DMS79 (cell line): Measurements from ENCODE around the gene HLA-E.
"Not testable (repeated sequence)": the region's sequence is repeated elsewhere in the genome, so short reads cannot be mapped to it uniquely, and the experiment has no call there.

Experiments
- DNase-seq: peaks from one replicate; lab custom pipeline; 2025; lab: John Stamatoyannopoulos, UW

The HLA-E gene

GRCh38 chr6:30481211-30481964 is 7.9 kb upstream of the HLA-E start:
- DNase-seq, result no peak

GRCh38 chr6:30481965-30482644 is 7.2 kb upstream of the HLA-E start:
- not testable (repeated sequence) for DNase-seq

- no peak for DNase-seq
Observed at GRCh38 chr6:30483677-30484279, 5.5 kb upstream of the HLA-E start.

GRCh38 chr6:30485236-30485635 is 4.1 kb upstream of the HLA-E start:
- no peak for DNase-seq

GRCh38 chr6:30487926-30488325 is 1.4 kb upstream of the HLA-E start:
- DNase-seq, result no peak

- not testable (repeated sequence) for DNase-seq
Observed at GRCh38 chr6:30488697-30489080, 620 bp upstream of the HLA-E start.

GRCh38 chr6:30490026-30490876 is 942 bp downstream of the HLA-E start:
- DNase-seq, result no peak

GRCh38 chr6:30491291-30491953 is 2.1 kb downstream of the HLA-E start:
- DNase-seq, result not testable (repeated sequence)

- no peak for DNase-seq
Observed at GRCh38 chr6:30491991-30492952, 3.0 kb downstream of the HLA-E start.

GRCh38 chr6:30493643-30494250 is 4.4 kb downstream of the HLA-E start:
- DNase-seq, result no peak

GRCh38 chr6:30494291-30494861 is 5.1 kb downstream of the HLA-E start:
- DNase-seq, result no peak

GRCh38 chr6:30495060-30495459 is 5.8 kb downstream of the HLA-E start:
- not testable (repeated sequence) for DNase-seq

- no peak for DNase-seq
Observed at GRCh38 chr6:30495993-30496392, 6.7 kb downstream of the HLA-E start.

GRCh38 chr6:30497261-30497599 is 7.9 kb downstream of the HLA-E start:
- DNase-seq, result not testable (repeated sequence)

GRCh38 chr6:30497714-30498113 is 8.4 kb downstream of the HLA-E start:
- DNase-seq, result no peak

GRCh38 chr6:30498705-30499104 is 9.4 kb downstream of the HLA-E start:
- DNase-seq, result not testable (repeated sequence)

- DNase-seq, result no peak
Observed at GRCh38 chr6:30500421-30501355, 11.4 kb downstream of the HLA-E start.
